Measurements from ENCODE around the gene KIZ. TPM values are rescaled to one million over a fixed set of nuclear protein-coding genes. Genes with fewer than 3 reads are reported as not detected.
A peak's percentile ranks its signal among the peaks of the same experiment; 100 is the strongest.

Gene KIZ, protein sequence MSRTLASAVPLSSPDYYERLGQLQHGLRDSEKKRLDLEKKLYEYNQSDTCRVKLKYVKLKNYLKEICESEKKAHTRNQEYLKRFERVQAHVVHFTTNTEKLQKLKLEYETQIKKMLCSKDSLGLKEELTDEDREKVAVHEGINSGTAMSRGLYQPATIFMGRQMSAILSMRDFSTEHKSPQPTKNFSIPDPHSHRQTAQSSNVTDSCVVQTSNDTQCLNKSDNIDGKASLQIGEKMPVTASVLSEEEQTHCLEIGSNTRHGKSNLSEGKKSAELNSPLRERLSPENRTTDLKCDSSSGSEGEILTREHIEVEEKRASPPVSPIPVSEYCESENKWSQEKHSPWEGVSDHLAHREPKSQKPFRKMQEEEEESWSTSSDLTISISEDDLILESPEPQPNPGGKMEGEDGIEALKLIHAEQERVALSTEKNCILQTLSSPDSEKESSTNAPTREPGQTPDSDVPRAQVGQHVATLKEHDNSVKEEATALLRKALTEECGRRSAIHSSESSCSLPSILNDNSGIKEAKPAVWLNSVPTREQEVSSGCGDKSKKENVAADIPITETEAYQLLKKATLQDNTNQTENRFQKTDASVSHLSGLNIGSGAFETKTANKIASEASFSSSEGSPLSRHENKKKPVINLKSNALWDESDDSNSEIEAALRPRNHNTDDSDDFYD
- polyA plus RNA-seq (2011; rRNA removed) (13.6 and 22.8 TPM in 2 replicates), polyA minus RNA-seq (2011; rRNA and poly(A)+ RNA removed) (5.6 and 6.2 TPM in 2 replicates)

- TF ChIP-seq, protein P1, sequence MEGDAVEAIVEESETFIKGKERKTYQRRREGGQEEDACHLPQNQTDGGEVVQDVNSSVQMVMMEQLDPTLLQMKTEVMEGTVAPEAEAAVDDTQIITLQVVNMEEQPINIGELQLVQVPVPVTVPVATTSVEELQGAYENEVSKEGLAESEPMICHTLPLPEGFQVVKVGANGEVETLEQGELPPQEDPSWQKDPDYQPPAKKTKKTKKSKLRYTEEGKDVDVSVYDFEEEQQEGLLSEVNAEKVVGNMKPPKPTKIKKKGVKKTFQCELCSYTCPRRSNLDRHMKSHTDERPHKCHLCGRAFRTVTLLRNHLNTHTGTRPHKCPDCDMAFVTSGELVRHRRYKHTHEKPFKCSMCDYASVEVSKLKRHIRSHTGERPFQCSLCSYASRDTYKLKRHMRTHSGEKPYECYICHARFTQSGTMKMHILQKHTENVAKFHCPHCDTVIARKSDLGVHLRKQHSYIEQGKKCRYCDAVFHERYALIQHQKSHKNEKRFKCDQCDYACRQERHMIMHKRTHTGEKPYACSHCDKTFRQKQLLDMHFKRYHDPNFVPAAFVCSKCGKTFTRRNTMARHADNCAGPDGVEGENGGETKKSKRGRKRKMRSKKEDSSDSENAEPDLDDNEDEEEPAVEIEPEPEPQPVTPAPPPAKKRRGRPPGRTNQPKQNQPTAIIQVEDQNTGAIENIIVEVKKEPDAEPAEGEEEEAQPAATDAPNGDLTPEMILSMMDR (IDR thresholded peaks at IDR 0.05; ENCODE audit: insufficient read depth, low read depth, low read length), result peak; percentile 29; the same call in 1 of the 2 replicates
- H3K4me3 ChIP-seq (ENCODE audit: low read depth, low read length), result peak within 1 kb of the TSS; percentile 97
- H3K36me3 ChIP-seq (ENCODE audit: control insufficient read depth, insufficient read depth, low read length), result no peaks in the 10 kb centered on the region
- ChIA-PET POLR2A (interaction anchor here (0.6 kb wide), 1 partner anchor 489 kb away, joined by 4 read pairs; no protein-coding TSS in a partner anchor), CTCF (interaction anchor here (0.6 to 2.9 kb wide), 13 partner anchors 14 to 379 kb away, joined by 3 to 16 read pairs (median 3); no protein-coding TSS in a partner anchor)
- no peaks in the 10 kb centered on the region for H3K27me3 ChIP-seq (ENCODE audit: control insufficient read depth, insufficient read depth, low read length)
- DNase-seq (ENCODE audit: low read depth), result peak; percentile 59
These were observed at the start of gene KIZ for GRCh38 chr20:21125849-21126580. KIZ (plus strand) TSS chr20:21126082; CDS start chr20:21126116, 34 bp downstream.

DNA sequence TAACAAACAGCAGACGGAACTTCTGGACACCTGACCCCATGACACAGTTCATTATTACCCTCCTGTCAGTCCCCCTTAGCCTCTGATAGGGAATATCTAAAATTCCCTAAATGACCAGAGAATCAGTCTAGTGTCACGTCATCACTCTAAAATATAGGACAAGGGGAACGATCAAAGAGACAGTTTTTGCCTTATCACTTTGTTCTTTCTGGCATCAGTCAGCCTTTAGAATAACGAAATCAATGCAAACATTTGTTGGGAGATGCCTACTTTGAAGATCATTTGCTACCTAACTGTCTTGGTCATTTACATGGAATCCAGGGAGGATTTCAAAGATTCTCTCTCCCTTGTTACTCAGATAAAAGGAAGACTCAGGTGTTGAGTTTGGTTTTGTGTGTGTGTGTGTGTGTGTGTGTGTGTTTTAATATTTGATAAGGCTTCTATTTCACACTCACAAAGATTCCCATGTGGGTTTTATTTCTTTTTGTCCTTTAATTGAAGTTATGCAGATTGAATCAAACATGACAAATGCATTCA lies 48.0 kb upstream of the KIZ start:
- ChIA-PET CTCF (no interaction called here), POLR2A (no interaction called here)
- no peak for DNase-seq (ENCODE audit: low read depth)
- H3K4me3 ChIP-seq (ENCODE audit: low read depth, low read length), result no peak overlapping the region
- H3K27me3 ChIP-seq (ENCODE audit: control insufficient read depth, insufficient read depth, low read length), result no peaks in the 10 kb centered on the region
- H3K36me3 ChIP-seq (ENCODE audit: control insufficient read depth, insufficient read depth, low read length), result no peaks in the 10 kb centered on the region
- TF ChIP-seq, protein P1 (IDR thresholded peaks at IDR 0.05; ENCODE audit: insufficient read depth, low read depth, low read length), result no peak

DNA sequence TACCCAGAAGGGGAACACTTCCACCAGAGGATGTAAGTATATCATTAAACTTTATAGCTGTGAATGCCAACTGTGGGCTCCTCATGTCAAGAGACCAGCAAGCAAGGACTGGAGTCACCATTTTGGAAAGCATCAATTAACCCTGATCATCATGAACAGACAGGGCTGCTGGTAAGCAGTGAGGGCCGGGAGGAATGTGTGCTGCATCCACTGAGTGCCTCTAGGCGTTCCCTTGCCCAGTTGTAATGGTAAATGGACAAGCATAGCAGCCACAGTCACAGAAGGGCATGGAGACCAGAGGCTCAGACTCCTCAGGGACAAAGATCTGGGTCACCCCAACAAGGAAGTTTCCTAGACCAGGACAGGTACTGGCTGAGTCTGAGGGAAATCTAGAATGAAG lies 43.3 kb upstream of the KIZ start:
- ChIA-PET POLR2A (no interaction called here), CTCF (interaction anchor here (0.5 to 0.6 kb wide), 2 partner anchors 13 to 203 kb away, joined by 3 read pairs; no protein-coding TSS in a partner anchor)
- Histone ChIP-seq H3K27me3 (ENCODE audit: control insufficient read depth, insufficient read depth, low read length) (no peaks in the 10 kb centered on the region), H3K36me3 (ENCODE audit: control insufficient read depth, insufficient read depth, low read length) (no peaks in the 10 kb centered on the region), H3K4me3 (ENCODE audit: low read depth, low read length) (no peak overlapping the region)
- TF ChIP-seq, protein P1 (IDR thresholded peaks at IDR 0.05; ENCODE audit: insufficient read depth, low read depth, low read length), result no peak
- DNase-seq (ENCODE audit: low read depth), result no peak

GRCh38 chr20:21083825-21084325 lies 42.0 kb upstream of the KIZ start:
- ChIA-PET CTCF (interaction anchor here (1.6 kb wide), 1 partner anchor 16 kb away, joined by 4 read pairs; no protein-coding TSS in a partner anchor), POLR2A (no interaction called here)
- Histone ChIP-seq H3K27me3 (ENCODE audit: control insufficient read depth, insufficient read depth, low read length) (no peaks in the 10 kb centered on the region), H3K36me3 (ENCODE audit: control insufficient read depth, insufficient read depth, low read length) (no peaks in the 10 kb centered on the region), H3K4me3 (ENCODE audit: low read depth, low read length) (no peak overlapping the region)
- DNase-seq (ENCODE audit: low read depth), result no peak
- TF ChIP-seq, protein P1 (IDR thresholded peaks at IDR 0.05; ENCODE audit: insufficient read depth, low read depth, low read length), result no peak
